ENCODE data around the gene GRM1.

DNA sequence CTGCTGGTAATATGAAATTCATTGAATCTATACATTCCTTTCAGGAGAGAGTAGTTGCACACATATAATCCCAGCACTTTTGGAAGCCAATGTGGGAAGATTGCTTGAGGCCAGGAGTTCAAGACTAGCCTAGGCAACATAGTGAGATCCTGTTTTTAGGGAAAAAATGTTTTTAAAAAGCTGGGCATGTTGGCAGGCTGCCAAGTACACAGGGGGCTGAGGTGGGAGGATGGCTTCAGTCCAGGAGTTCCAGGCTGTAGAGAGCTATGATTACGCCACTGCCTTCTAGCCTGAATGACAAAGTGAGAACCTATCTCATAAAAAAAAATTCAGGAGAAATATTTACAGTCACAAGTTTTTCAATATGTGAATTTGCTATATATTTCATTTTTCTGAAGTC, 71.9 kb downstream of the GRM1 start:
- no peak for TF ChIP-seq PATZ1 (CRISPR knock-in tag; IDR thresholded peaks at IDR 0.05; ENCODE audit: borderline replicate concordance)
- no peak for TF ChIP-seq CSRNP3 (CRISPR knock-in tag; IDR thresholded peaks at IDR 0.05)
- no peak for TF ChIP-seq RARB (CRISPR knock-in tag; IDR thresholded peaks at IDR 0.05)
- TF ChIP-seq, protein P1, sequence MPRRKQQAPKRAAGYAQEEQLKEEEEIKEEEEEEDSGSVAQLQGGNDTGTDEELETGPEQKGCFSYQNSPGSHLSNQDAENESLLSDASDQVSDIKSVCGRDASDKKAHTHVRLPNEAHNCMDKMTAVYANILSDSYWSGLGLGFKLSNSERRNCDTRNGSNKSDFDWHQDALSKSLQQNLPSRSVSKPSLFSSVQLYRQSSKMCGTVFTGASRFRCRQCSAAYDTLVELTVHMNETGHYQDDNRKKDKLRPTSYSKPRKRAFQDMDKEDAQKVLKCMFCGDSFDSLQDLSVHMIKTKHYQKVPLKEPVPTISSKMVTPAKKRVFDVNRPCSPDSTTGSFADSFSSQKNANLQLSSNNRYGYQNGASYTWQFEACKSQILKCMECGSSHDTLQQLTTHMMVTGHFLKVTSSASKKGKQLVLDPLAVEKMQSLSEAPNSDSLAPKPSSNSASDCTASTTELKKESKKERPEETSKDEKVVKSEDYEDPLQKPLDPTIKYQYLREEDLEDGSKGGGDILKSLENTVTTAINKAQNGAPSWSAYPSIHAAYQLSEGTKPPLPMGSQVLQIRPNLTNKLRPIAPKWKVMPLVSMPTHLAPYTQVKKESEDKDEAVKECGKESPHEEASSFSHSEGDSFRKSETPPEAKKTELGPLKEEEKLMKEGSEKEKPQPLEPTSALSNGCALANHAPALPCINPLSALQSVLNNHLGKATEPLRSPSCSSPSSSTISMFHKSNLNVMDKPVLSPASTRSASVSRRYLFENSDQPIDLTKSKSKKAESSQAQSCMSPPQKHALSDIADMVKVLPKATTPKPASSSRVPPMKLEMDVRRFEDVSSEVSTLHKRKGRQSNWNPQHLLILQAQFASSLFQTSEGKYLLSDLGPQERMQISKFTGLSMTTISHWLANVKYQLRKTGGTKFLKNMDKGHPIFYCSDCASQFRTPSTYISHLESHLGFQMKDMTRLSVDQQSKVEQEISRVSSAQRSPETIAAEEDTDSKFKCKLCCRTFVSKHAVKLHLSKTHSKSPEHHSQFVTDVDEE (CRISPR knock-in tag; IDR thresholded peaks at IDR 0.05): no peak
- no peak for TF ChIP-seq ISL1 (CRISPR knock-in tag; IDR thresholded peaks at IDR 0.05)

All from SK-N-SH treated with all-trans-retinoic acid at 6 μM for 48 hours (cell line).